ENCODE results near the gene MAP3K4. TPM values are rescaled to one million over a fixed set of nuclear protein-coding genes. Genes with fewer than 3 reads are reported as not detected.

The MAP3K4 gene
- total RNA-seq, 1 donor, result 31.5 TPM

GRCh38 chr6:161019324-161019839, 27.8 kb downstream of the MAP3K4 start:
- no peak overlapping the region for H3K4me3 ChIP-seq (ENCODE audit: low read depth, low read length)
- TF ChIP-seq CTCF (IDR thresholded peaks at IDR 0.05; ENCODE audit: insufficient read depth, low read depth, low read length), result no peak
- no peak for DNase-seq (ENCODE audit: low read depth)

GRCh38 chr6:161021543-161021942, 30.0 kb downstream of the MAP3K4 start:
- no peak overlapping the region for H3K4me3 ChIP-seq (ENCODE audit: low read depth, low read length)
- no peak for TF ChIP-seq CTCF (IDR thresholded peaks at IDR 0.05; ENCODE audit: insufficient read depth, low read depth, low read length)
- no peak for DNase-seq (ENCODE audit: low read depth)

GRCh38 chr6:161021998-161022743, 30.6 kb downstream of the MAP3K4 start:
- peak; percentile 72 for DNase-seq (ENCODE audit: low read depth)
- no peak for TF ChIP-seq CTCF (IDR thresholded peaks at IDR 0.05; ENCODE audit: insufficient read depth, low read depth, low read length)

GRCh38 chr6:161023316-161023715, 31.7 kb downstream of the MAP3K4 start:
- no peak for TF ChIP-seq CTCF (IDR thresholded peaks at IDR 0.05; ENCODE audit: insufficient read depth, low read depth, low read length)
- H3K4me3 ChIP-seq (ENCODE audit: low read depth, low read length), result no peak overlapping the region
- DNase-seq (ENCODE audit: low read depth), result peak; percentile 87

More at GRCh38 chr6:161021998-161022743, 30.6 kb downstream of the MAP3K4 start:
- no peak overlapping the region for H3K4me3 ChIP-seq (ENCODE audit: low read depth, low read length)

- no peak overlapping the region for H3K4me3 ChIP-seq (ENCODE audit: low read depth, low read length)
- DNase-seq (ENCODE audit: low read depth), result no peak
- no peak for TF ChIP-seq CTCF (IDR thresholded peaks at IDR 0.05; ENCODE audit: insufficient read depth, low read depth, low read length)
These were observed 32.9 kb downstream of the MAP3K4 start for GRCh38 chr6:161024364-161024920.

- no peak overlapping the region for H3K4me3 ChIP-seq (ENCODE audit: low read depth, low read length)
- no peak for TF ChIP-seq CTCF (IDR thresholded peaks at IDR 0.05; ENCODE audit: insufficient read depth, low read depth, low read length)
- DNase-seq (ENCODE audit: low read depth), result no peak
These were observed 35.8 kb downstream of the MAP3K4 start for GRCh38 chr6:161027385-161027784.

All from fibroblast of villous mesenchyme (primary cell).